ENCODE results near the gene ENDOD1. TPM values are rescaled to one million over a fixed set of nuclear protein-coding genes. Genes with fewer than 3 reads are reported as not detected.

The ENDOD1 gene
- total and polyA plus RNA-seq, 2 experiments from 2014 or later: 0.76 to 4.0 TPM

- Histone ChIP-seq H3K4me2 (no peak overlapping the region), H3K4me1 (ENCODE audit: insufficient read depth) (no peaks in the 10 kb centered on the region), H2AFZ (no peak overlapping the region), H3K9me2 (ENCODE audit: insufficient read depth) (0 out of 2 replicates have a peak, but pooled peaks cover 4% of the 10 kb centered on the region), H3F3A (replicated peaks; ENCODE audit: low read depth) (no peaks in the 10 kb centered on the region), H3K79me2 (replicated peaks; ENCODE audit: insufficient read depth) (no peaks in the 10 kb centered on the region), H3K27ac (ENCODE audit: low read depth) (no peak overlapping the region), H3K27me3 (ENCODE audit: insufficient read depth) (no peaks in the 10 kb centered on the region), H4K20me1 (replicated peaks; ENCODE audit: insufficient read depth) (no peaks in the 10 kb centered on the region), H3K4me3 (no peak overlapping the region), H3K36me3 (ENCODE audit: insufficient read depth) (no peaks in the 10 kb centered on the region)
- H3K4me3 Mint-ChIP-seq: no peak overlapping the region
- TF ChIP-seq STAT1 (IDR thresholded peaks at IDR 0.05; ENCODE audit: unreplicated experiment): no peak
- TF ChIP-seq, protein P1, sequence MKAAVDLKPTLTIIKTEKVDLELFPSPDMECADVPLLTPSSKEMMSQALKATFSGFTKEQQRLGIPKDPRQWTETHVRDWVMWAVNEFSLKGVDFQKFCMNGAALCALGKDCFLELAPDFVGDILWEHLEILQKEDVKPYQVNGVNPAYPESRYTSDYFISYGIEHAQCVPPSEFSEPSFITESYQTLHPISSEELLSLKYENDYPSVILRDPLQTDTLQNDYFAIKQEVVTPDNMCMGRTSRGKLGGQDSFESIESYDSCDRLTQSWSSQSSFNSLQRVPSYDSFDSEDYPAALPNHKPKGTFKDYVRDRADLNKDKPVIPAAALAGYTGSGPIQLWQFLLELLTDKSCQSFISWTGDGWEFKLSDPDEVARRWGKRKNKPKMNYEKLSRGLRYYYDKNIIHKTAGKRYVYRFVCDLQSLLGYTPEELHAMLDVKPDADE (IDR thresholded peaks at IDR 0.05): no peak
- TF ChIP-seq ZNF114 (CRISPR knock-in tag; IDR thresholded peaks at IDR 0.05): no peak
- no peak for TF ChIP-seq ZNF462 (CRISPR knock-in tag; IDR thresholded peaks at IDR 0.05)
- TF ChIP-seq EZH2 (IDR thresholded peaks at IDR 0.05; ENCODE audit: low read depth, unreplicated experiment): no peak
- TF ChIP-seq NANOG (IDR thresholded peaks at IDR 0.05; ENCODE audit: borderline replicate concordance): no peak
- TF ChIP-seq JUNB (IDR thresholded peaks at IDR 0.05; ENCODE audit: unreplicated experiment): no peak
- TF ChIP-seq CREB1 (CRISPR knock-in tag; IDR thresholded peaks at IDR 0.05; ENCODE audit: low read depth): no peak
- no peak for TF ChIP-seq EZH2phosphoT487 (IDR thresholded peaks at IDR 0.05; ENCODE audit: unreplicated experiment)
- no peak for TF ChIP-seq POLR2AphosphoS5 (IDR thresholded peaks at IDR 0.05; ENCODE audit: low read depth)
- TF ChIP-seq CTCF (conservative IDR thresholded peaks at IDR 0.05; ENCODE audit: low read depth in 2 of 2): no peak
- TF ChIP-seq REST (IDR thresholded peaks at IDR 0.05; ENCODE audit: unreplicated experiment): no peak
- TF ChIP-seq ZNF331 (CRISPR knock-in tag; IDR thresholded peaks at IDR 0.05; ENCODE audit: low read depth): no peak
- H3K36me3 Mint-ChIP-seq (ENCODE audit: low read depth): no peaks in the 10 kb centered on the region
- no peak overlapping the region for H3K27ac Mint-ChIP-seq
- H3K27me3 Mint-ChIP-seq (ENCODE audit: insufficient read depth, low read depth, poor library complexity): no peaks in the 10 kb centered on the region
- no peaks in the 10 kb centered on the region for H3K9me3 Mint-ChIP-seq
- DNase-seq (ENCODE audit: low spot score): no peak
- H3K4me1 Mint-ChIP-seq: no peaks in the 10 kb centered on the region
- ATAC-seq: no peak
Measured at GRCh38 chr11:95121698-95122097, 32.1 kb downstream of the ENDOD1 start.
